HG03354 (cell line): ENCODE results near the gene AKT3.
A peak's percentile ranks its signal among the peaks of the same experiment; 100 is the strongest.
"Not testable (repeated sequence)": the region's sequence is repeated elsewhere in the genome, so short reads cannot be mapped to it uniquely, and the experiment has no call there.

ENCODE experiments used
- ATAC-seq: cut with Tn5 transposase; IDR thresholded peaks from one replicate; pipeline ENCODE4 v1.9.1; 2021; ENCODE audit warnings: mild to moderate bottlenecking; ENCODE audit not compliant: unreplicated experiment, poor library complexity, severe bottlenecking

AKT3 gene

GRCh38 chr1:243791586-243792267 lies 58.3 kb downstream of the AKT3 start:
- ATAC-seq = no peak

GRCh38 chr1:243790404-243790803 lies 59.6 kb downstream of the AKT3 start:
- no peak for ATAC-seq

GRCh38 chr1:243786531-243786930 lies 63.5 kb downstream of the AKT3 start:
- ATAC-seq = no peak

GRCh38 chr1:243784506-243784905 lies 65.5 kb downstream of the AKT3 start:
- ATAC-seq = no peak

- no peak for ATAC-seq
Observed at GRCh38 chr1:243783714-243784113, 66.3 kb downstream of the AKT3 start.

GRCh38 chr1:243772361-243773050 lies 77.5 kb downstream of the AKT3 start:
- ATAC-seq = not testable (repeated sequence)

GRCh38 chr1:243770860-243771259 lies 79.2 kb downstream of the AKT3 start:
- ATAC-seq = no peak

- ATAC-seq = no peak
Observed at GRCh38 chr1:243765676-243766075, 84.4 kb downstream of the AKT3 start.

GRCh38 chr1:243763806-243764205 lies 86.2 kb downstream of the AKT3 start:
- ATAC-seq = no peak

- no peak for ATAC-seq
Observed at GRCh38 chr1:243758647-243759046, 91.4 kb downstream of the AKT3 start.

- no peak for ATAC-seq
Observed at GRCh38 chr1:243756529-243756928, 93.5 kb downstream of the AKT3 start.

GRCh38 chr1:243754348-243754747 lies 95.7 kb downstream of the AKT3 start:
- ATAC-seq = no peak

GRCh38 chr1:243751506-243751905 lies 98.5 kb downstream of the AKT3 start:
- ATAC-seq = no peak

- peak; percentile 99 for ATAC-seq
Observed at GRCh38 chr1:243748706-243749283, 101.2 kb downstream of the AKT3 start.

- no peak for ATAC-seq
Observed at GRCh38 chr1:243748227-243748626, 101.8 kb downstream of the AKT3 start.

GRCh38 chr1:243746751-243747150 lies 103.3 kb downstream of the AKT3 start:
- no peak for ATAC-seq

GRCh38 chr1:243745356-243745755 lies 104.7 kb downstream of the AKT3 start:
- ATAC-seq = no peak

GRCh38 chr1:243742819-243743218 lies 107.2 kb downstream of the AKT3 start:
- no peak for ATAC-seq

GRCh38 chr1:243740255-243740999 lies 109.6 kb downstream of the AKT3 start:
- ATAC-seq = no peak

- no peak for ATAC-seq
Observed at GRCh38 chr1:243739335-243740003, 110.6 kb downstream of the AKT3 start.
